Dendritic cell treated with granulocyte-macrophage colony-stimulating factor and Interleukin-4, amounts not matched to agents 40 ng/mL and 50 ng/mL, for 4 days (primary cell): ENCODE results near the gene SERGEF.
"Not testable (repeated sequence)": the region's sequence is repeated elsewhere in the genome, so short reads cannot be mapped to it uniquely, and the experiment has no call there.

Source experiments
- H3K27ac Mint-ChIP-seq: one replicate; pipeline ENCODE4 v1.8.0; 2022; ENCODE audit warnings: mild to moderate bottlenecking, mixed read lengths
- H3K27me3 Mint-ChIP-seq: one replicate; pipeline ENCODE4 v1.8.0; 2022; ENCODE audit warnings: mild to moderate bottlenecking, mixed read lengths
- H3K36me3 Mint-ChIP-seq: one replicate; pipeline ENCODE4 v1.8.0; 2022; ENCODE audit warnings: low read depth, mixed read lengths
- H3K4me1 Mint-ChIP-seq: one replicate; pipeline ENCODE4 v1.8.0; 2022; ENCODE audit warnings: low read depth, mixed read lengths
- H3K4me3 Mint-ChIP-seq: one replicate; pipeline ENCODE4 v1.8.0; 2022; ENCODE audit warnings: mild to moderate bottlenecking, moderate library complexity, mixed read lengths
- H3K9me3 Mint-ChIP-seq: one replicate; pipeline ENCODE4 v1.8.0; 2022; ENCODE audit warnings: mixed read lengths
- intact Hi-C: fragments of 100-400 bp; cut with micrococcal nuclease; formaldehyde crosslinking; loops from one replicate; pipeline ENCODE4 v1.15.0; 2022

The SERGEF gene

GRCh38 chr11:18012122-18012905, 533 bp downstream of the SERGEF start:
- intact Hi-C loops, result loop anchor here (10.0 kb wide), 1 partner anchor 938 kb away; the partner anchor contains the start of gene RPS13
- Mint-ChIP-seq H3K4me1 (peaks cover 39% of the 10 kb centered on the region), H3K27ac (peak overlapping the region; percentile 88), H3K27me3 (peaks cover 10% of the 10 kb centered on the region), H3K36me3 (peaks cover 6% of the 10 kb centered on the region), H3K4me3 (peak overlapping the region; percentile 98), H3K9me3 (no peaks in the 10 kb centered on the region)

GRCh38 chr11:18011633-18012032, 1.2 kb downstream of the SERGEF start:
- Mint-ChIP-seq H3K4me3 (no peak overlapping the region), H3K9me3 (no peaks in the 10 kb centered on the region), H3K27ac (peak overlapping the region; percentile 88), H3K27me3 (peaks cover 8% of the 10 kb centered on the region), H3K36me3 (peaks cover 9% of the 10 kb centered on the region), H3K4me1 (peaks cover 39% of the 10 kb centered on the region)
- intact Hi-C loops, result loop anchor here (10.0 kb wide), 1 partner anchor 937 kb away; the partner anchor contains the start of gene RPS13

- H3K9me3 Mint-ChIP-seq, result no peaks in the 10 kb centered on the region
- peaks cover 39% of the 10 kb centered on the region for H3K4me1 Mint-ChIP-seq
- no peak overlapping the region for H3K4me3 Mint-ChIP-seq
- intact Hi-C loops, result loop anchor here (10.0 kb wide), 1 partner anchor 936 kb away; the partner anchor contains the start of gene RPS13
- H3K27me3 Mint-ChIP-seq, result peaks cover 8% of the 10 kb centered on the region
- H3K27ac Mint-ChIP-seq, result peak overlapping the region; percentile 88
- H3K36me3 Mint-ChIP-seq, result peaks cover 14% of the 10 kb centered on the region
These were observed 1.8 kb downstream of the SERGEF start for GRCh38 chr11:18010977-18011586.

- intact Hi-C loops, result loop anchor here (10.0 kb wide), 1 partner anchor 935 kb away; the partner anchor contains the start of gene RPS13
- Mint-ChIP-seq H3K4me3 (no peak overlapping the region), H3K27ac (no peak overlapping the region), H3K36me3 (peaks cover 23% of the 10 kb centered on the region), H3K4me1 (peaks cover 38% of the 10 kb centered on the region), H3K27me3 (peaks cover 8% of the 10 kb centered on the region), H3K9me3 (no peaks in the 10 kb centered on the region)
These were observed 2.7 kb downstream of the SERGEF start for GRCh38 chr11:18010121-18010670.

- Mint-ChIP-seq H3K4me3 (no peak overlapping the region), H3K27ac (no peak overlapping the region), H3K4me1 (peaks cover 3% of the 10 kb centered on the region), H3K36me3 (peaks cover 55% of the 10 kb centered on the region), H3K9me3 (no peaks in the 10 kb centered on the region), H3K27me3 (no peaks in the 10 kb centered on the region)
- intact Hi-C loops, result no loop called here
These were observed 7.3 kb downstream of the SERGEF start for GRCh38 chr11:18005376-18006129.

- Mint-ChIP-seq H3K27ac (no peak overlapping the region), H3K27me3 (no peaks in the 10 kb centered on the region), H3K9me3 (no peaks in the 10 kb centered on the region), H3K4me1 (no peaks in the 10 kb centered on the region), H3K36me3 (peaks cover 83% of the 10 kb centered on the region), H3K4me3 (no peak overlapping the region)
- intact Hi-C loops, result no loop called here
These were observed 11.7 kb downstream of the SERGEF start for GRCh38 chr11:18001191-18001590.

- Mint-ChIP-seq H3K36me3 (peaks cover 83% of the 10 kb centered on the region), H3K4me1 (no peaks in the 10 kb centered on the region), H3K27ac (no peak overlapping the region), H3K4me3 (no peak overlapping the region), H3K27me3 (no peaks in the 10 kb centered on the region), H3K9me3 (no peaks in the 10 kb centered on the region)
- intact Hi-C loops, result no loop called here
These were observed 12.1 kb downstream of the SERGEF start for GRCh38 chr11:18000760-18001159.

- H3K27ac Mint-ChIP-seq, H3K4me1 Mint-ChIP-seq, H3K4me3 Mint-ChIP-seq, H3K27me3 Mint-ChIP-seq, intact Hi-C loops, H3K9me3 Mint-ChIP-seq: not testable (repeated sequence)
- peaks cover 83% of the 10 kb centered on the region for H3K36me3 Mint-ChIP-seq
These were observed 12.7 kb downstream of the SERGEF start for GRCh38 chr11:18000128-18000527.

GRCh38 chr11:17992916-17993315, 19.9 kb downstream of the SERGEF start:
- H3K4me3 Mint-ChIP-seq, result no peak overlapping the region
- no peaks in the 10 kb centered on the region for H3K9me3 Mint-ChIP-seq
- H3K27me3 Mint-ChIP-seq, result no peaks in the 10 kb centered on the region
- intact Hi-C loops, result loop anchor here (5.0 kb wide), 1 partner anchor 114 kb away; the partner anchor contains the start of gene SAAL1
- no peak overlapping the region for H3K27ac Mint-ChIP-seq
- H3K4me1 Mint-ChIP-seq, result no peaks in the 10 kb centered on the region
- peaks cover 58% of the 10 kb centered on the region for H3K36me3 Mint-ChIP-seq

- Mint-ChIP-seq H3K36me3 (peaks cover 60% of the 10 kb centered on the region), H3K27ac (no peak overlapping the region), H3K4me1 (no peaks in the 10 kb centered on the region)
These were observed 20.9 kb downstream of the SERGEF start for GRCh38 chr11:17991783-17992433.

GRCh38 chr11:17989306-17989705, 23.5 kb downstream of the SERGEF start:
- Mint-ChIP-seq H3K4me3 (no peak overlapping the region), H3K27me3 (no peaks in the 10 kb centered on the region), H3K4me1 (no peaks in the 10 kb centered on the region), H3K9me3 (peaks cover 6% of the 10 kb centered on the region), H3K36me3 (peaks cover 53% of the 10 kb centered on the region), H3K27ac (no peak overlapping the region)
- intact Hi-C loops, result no loop called here

More at GRCh38 chr11:17991783-17992433, 20.9 kb downstream of the SERGEF start:
- no peaks in the 10 kb centered on the region for H3K27me3 Mint-ChIP-seq
- no peaks in the 10 kb centered on the region for H3K9me3 Mint-ChIP-seq
- intact Hi-C loops, result loop anchor here (5.0 kb wide), 1 partner anchor 115 kb away; the partner anchor contains the start of gene SAAL1
- H3K4me3 Mint-ChIP-seq, result no peak overlapping the region

- Mint-ChIP-seq H3K4me1 (no peaks in the 10 kb centered on the region), H3K27ac (no peak overlapping the region)
These were observed 24.4 kb downstream of the SERGEF start for GRCh38 chr11:17988465-17988864.

GRCh38 chr11:17987826-17988225, 25.0 kb downstream of the SERGEF start:
- Mint-ChIP-seq H3K4me1 (no peaks in the 10 kb centered on the region), H3K4me3 (no peak overlapping the region), H3K27me3 (no peaks in the 10 kb centered on the region), H3K27ac (no peak overlapping the region), H3K9me3 (peaks cover 15% of the 10 kb centered on the region), H3K36me3 (peaks cover 53% of the 10 kb centered on the region)
- intact Hi-C loops, result no loop called here

More at GRCh38 chr11:17988465-17988864, 24.4 kb downstream of the SERGEF start:
- H3K27me3 Mint-ChIP-seq, result no peaks in the 10 kb centered on the region
- peaks cover 53% of the 10 kb centered on the region for H3K36me3 Mint-ChIP-seq
- no peak overlapping the region for H3K4me3 Mint-ChIP-seq
- peaks cover 14% of the 10 kb centered on the region for H3K9me3 Mint-ChIP-seq
- intact Hi-C loops, result no loop called here
